Measurements from ENCODE around the gene KRTAP4-12.
"Not testable (repeated sequence)": the region's sequence is repeated elsewhere in the genome, so short reads cannot be mapped to it uniquely, and the experiment has no call there.

KRTAP4-12 gene

DNA sequence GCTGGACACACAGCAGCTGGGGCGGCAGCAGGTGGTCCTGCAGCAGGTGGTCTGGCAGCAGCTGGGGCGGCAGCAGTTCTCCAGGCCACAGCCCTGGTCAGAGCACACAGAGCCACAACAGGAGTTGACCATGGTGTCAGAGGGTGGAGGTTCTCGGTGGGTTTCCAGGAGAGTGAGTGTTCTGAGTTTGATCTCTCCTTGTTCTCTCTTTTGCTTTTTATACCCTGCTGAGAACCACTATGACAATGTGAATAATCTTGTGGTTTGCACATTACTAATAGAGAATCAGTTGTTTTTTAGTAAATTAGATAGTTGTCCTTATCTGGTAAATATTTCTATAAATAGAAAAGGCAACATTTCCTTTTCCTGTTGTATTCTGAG is at the start of gene KRTAP4-12:
Gene KRTAP4-12 (minus strand): TSS at position 192 of the 381 bp plus-strand sequence. CDS start 60 bp downstream, at position 132.
- not testable (repeated sequence) for DNase-seq (ENCODE audit: low read depth in 2 of 2)

DNA sequence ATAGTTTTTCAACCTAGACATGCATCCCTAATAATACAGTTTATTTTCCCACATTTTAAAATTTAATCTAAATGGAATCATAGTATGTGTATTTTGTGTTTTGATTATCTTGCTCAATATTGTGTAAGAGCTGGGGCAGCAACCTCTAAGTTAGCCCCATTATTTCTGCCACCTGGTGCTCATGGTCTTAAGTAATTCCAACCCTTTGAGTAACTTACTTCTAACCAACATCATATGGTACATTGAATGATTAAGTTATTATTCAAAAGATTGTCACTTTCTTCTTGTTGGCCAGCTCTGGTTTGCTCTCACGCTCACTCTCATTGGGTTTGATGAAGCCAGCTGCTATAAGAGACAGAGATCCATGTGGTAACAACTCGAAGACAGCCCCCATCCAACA is 47.9 kb upstream of the KRTAP4-12 start:
- no peak for DNase-seq (ENCODE audit: low read depth in 2 of 2)

DNA sequence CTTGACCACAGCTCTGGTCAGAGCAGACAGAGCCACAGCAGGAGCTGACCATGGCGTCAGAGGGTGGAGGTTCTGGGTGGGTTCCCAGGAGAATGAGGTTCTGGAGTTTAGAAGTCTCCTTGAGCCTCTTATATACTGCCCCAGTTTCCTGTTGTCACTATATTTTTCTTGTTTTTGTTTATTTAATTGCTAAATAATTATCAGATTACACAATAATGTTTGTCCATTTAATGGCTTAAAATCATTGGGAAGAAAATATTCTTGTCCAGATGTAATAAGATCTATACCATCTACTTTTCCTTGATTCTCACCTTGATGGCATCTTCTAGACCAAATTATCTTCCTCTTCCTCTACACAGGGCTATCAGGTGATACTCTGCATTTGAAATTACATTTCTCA is 44.1 kb upstream of the KRTAP4-12 start, which contains the start of gene KRTAP4-3:
Gene KRTAP4-3 (minus strand): TSS at position 101 of the 400 bp plus-strand sequence. CDS start 49 bp downstream, at position 52.
- no peak for DNase-seq (ENCODE audit: low read depth in 2 of 2)

DNA sequence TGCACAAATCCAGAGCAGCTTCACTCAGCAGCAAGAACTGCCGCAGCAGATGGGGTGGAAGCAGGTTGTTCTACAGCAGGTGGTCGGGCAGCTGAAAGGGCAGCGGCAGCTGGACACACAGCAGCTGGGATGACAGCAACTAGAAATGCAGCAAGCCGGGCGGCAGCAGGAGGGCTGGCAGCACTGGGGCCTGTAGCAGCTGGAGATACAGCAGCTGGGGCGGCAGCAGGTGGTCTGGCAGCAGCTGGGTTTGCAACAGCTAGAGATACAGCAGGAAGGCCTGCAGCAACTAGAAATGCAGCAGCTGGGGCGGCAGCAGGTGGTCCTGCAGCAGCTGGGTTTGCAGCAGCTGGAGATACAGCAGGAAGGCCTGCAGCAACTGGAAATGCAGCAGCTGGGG is 43.6 kb upstream of the KRTAP4-12 start:
- DNase-seq (ENCODE audit: low read depth in 2 of 2): no peak

DNA sequence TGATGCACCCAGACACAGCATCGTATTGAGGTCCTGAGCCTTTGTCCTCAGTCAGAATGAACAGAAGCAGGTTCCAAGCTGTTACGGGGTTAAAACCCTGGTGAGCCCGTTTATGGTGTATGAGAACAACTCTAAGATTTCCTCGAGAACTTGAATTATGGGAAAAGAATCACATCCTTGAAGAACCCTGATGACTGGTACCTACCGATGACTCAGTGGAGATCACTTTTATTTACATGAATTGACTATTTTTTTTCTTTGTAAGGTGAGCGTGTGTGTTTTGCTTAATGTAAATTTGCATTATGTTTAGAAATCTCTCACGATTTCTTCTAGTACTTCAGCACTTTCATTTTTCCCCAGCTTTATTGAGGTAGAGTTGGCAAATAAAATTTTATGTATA is 39.8 kb upstream of the KRTAP4-12 start:
- DNase-seq (ENCODE audit: low read depth in 2 of 2): no peak

DNA sequence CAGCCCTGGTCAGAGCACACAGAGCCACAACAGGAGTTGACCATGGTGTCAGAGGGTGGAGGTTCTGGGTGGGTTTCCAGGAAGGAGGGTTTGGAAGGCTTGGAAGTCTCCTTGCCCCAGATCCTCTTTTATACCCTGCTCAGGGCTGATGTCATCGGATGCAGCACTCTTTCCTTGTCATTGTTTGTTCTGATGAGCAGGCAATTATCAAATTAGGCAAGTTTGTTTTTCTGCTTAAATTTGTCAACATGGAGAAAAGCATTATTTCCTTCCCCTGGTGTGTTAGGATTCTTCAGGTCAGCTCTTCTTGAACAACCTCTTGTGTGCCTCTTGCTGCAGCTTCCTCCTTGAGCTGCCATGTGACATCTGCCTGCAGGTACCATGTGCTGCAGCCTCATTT is 36.7 kb upstream of the KRTAP4-12 start, which contains the start of gene KRTAP4-4:
Gene KRTAP4-4 (minus strand): TSS at position 101 of the 400 bp plus-strand sequence. CDS start 57 bp downstream, at position 44.
- no peak for DNase-seq (ENCODE audit: low read depth in 2 of 2)

DNA sequence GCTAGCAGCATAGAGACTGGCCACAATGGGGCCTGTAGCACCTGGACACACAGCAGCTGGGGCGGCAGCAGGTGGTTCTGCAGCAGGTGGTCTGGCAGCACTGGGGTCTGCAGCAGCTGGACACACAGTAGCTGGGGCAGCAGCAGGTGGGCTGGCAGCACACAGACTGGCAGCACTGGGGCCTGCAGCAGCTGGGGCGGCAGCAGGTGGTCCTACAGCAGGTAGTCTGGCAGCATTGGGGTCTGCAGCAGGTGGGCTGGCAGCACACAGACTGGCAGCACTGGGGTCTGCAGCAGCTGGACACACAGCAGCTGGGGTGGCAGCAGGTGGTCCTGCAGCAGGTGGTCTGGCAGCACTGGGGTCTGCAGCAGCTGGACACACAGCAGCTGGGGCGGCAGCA is 36.2 kb upstream of the KRTAP4-12 start:
- not testable (repeated sequence) for DNase-seq (ENCODE audit: low read depth in 2 of 2)

DNA sequence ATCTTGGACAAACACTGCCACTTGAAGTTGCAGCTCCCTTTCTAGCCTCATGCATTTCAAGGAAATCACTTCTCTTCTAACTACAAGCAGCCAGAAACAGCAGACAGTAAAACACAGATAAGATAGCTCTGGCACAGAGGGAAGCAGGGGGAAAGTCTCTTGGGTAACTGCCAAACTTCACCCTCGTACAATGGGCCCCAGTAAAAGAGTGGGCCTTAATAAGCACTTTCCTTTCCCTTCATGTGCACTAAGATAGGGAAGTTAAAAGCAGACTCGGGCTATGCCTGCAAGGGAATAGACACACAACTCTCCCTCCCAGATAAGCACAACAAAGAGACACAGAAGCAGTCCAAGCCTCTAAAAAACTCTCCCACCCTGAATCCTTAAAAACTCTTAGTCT is 29.9 kb upstream of the KRTAP4-12 start:
- no peak for DNase-seq (ENCODE audit: low read depth in 2 of 2)

DNA sequence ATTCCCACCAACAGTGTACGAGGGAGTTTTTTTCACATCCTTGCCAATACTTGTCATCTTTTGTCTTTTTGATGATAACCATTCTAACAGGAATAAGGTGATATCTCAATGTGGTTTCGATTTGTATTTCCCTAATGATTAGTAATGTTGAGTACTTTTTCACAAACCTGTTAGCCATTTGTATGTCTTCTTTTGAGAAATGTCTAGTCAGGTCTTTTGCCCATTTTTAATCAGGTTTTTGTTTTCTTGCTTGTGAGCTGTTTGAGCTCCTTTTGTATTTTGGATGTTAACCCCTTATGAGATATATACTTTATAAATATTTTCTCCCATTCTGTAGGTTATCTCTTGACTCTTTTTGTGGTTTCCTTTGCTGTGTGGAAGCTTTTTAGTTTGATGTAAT is 27.5 kb upstream of the KRTAP4-12 start:
- DNase-seq (ENCODE audit: low read depth in 2 of 2): no peak

DNA sequence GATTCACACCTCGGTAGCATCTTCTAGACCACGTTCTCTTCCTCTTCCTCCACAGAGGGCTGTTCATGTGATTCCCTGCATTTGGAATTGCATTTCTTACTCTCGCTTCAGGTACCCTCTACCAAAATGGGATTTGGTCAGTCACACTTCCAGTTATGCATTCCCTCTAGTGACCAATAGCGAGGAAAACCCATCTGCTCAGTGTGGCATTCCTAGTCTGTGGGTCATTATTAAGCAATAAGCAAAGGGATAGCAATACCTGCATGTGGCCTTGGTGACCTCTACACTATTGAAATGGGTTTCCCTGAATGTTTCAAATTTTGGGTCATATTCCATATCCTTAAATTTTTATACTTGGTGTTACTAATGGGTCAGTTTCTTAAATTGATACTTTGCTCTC is 26.0 kb upstream of the KRTAP4-12 start:
- DNase-seq (ENCODE audit: low read depth in 2 of 2): no peak

DNA sequence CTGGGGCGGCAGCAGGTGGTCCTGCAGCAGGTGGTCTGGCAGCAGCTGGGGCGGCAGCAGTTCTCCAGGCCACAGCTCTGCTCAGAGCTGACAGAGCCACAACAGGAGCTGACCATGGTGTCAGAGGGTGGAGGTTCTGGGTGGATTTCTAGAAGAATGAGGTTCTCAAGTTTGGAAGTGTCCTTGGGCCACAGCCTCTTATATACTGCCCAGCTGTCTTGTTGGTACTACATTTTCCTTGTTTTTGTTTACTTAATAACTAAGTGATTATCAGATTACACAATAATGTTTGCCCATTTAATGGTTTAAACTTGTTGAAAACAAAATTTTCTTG is 25.6 kb upstream of the KRTAP4-12 start, which contains the start of gene KRTAP4-5:
Gene KRTAP4-5 (minus strand): TSS at position 174 of the 334 bp plus-strand sequence. CDS start 58 bp downstream, at position 116.
- DNase-seq (ENCODE audit: low read depth in 2 of 2): no peak

DNA sequence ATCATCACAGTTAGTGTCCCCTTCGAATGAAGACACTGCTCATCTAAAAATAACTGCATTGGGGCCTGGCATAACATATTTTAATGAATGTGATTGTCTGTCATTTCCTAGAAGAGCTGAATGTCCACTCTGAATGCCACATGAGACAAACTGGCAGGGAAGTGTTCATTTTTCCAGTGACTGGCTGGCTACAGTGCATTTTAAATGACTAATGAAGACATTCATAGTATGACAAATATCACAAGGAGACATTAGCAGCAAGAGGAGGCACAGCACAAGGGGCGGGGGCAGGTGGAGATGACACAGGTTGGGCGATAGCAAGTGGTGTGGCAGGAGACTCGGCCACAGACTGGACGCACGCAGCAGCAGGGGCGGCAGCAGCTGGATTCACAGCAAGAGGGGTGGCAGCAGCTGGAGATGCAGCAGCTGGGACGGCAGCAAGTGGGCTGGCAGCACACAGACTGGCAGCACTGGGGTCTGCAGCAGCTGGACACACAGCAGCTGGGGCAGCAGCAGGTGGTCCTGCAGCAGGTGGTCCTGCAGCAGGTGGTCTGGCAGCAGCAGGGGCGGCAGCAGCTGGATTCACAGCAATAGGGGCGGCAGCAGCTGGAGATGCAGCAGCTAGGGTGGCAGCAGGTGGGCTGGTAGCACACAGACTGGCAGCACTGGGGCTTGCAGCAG is 25.1 kb upstream of the KRTAP4-12 start:
- DNase-seq (ENCODE audit: low read depth in 2 of 2): not testable (repeated sequence)

DNA sequence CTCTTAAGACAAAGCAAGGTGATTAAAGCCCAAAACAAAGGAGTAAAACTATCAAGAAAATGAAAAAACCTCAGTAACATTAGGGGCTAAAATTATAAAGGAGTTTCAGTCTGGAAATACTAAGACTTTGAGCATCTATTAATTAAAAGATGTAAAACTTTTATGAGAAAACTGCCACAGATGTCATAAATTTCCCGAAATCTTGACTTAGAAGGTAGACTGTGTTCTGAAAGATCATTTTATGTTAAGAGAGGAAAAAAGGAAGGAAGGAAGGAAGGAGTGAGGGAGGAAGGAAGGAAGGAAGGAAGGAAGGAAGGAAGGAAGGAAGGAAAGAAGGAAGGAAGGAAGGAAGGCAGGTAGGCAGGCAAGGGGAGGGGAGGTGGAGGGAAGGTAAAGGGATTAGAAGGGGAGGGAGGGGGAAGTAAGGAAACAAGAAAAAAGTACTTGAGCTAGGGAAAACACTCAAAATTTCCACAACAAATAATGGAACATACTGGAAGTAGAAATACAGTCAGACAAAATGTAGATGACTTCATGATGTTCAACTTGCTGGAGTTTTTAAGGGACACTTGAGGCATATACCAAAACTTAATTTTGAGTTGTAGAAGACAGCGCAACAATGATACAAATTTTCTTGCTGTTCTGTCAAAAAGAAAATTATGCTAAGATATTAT is 23.7 kb upstream of the KRTAP4-12 start:
- DNase-seq (ENCODE audit: low read depth in 2 of 2): no peak

DNA sequence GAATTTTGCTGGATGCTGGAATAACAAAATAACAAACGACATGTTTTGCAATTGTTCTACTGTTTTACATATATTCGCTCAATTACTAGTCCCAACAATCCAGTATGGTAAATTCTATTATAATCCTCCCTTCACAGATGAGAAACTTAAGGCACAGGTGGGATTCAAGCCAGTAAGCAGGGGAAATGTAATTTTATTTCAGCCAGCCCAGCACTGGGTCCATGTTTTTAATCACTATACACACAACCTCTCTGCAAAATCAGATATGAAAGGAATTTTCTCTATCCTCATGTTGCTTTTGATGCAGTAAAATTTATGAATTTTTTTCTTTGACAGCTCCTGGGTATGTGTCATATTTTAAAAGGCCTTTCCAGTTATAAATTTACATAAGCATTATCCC is 21.3 kb upstream of the KRTAP4-12 start:
- DNase-seq (ENCODE audit: low read depth in 2 of 2): no peak

DNA sequence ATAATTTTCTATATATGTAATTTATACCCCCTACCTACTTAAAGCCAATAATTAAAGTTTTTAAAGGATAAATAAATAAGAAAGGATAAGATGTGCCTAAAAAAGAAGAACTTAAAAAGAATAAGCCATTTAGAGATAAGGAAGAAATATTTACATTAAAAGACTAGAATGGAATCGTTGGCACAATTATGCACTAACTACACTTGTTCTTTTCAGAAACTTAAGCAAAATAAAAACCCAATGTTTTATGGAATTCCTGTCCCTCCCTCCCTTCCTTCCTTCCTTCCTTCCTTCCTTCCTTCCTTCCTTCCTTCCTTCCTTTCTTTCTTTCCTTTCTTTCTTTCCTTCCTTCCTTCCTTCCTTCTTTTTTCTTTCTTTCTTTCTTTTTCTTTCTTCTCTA is 20.9 kb upstream of the KRTAP4-12 start:
- DNase-seq (ENCODE audit: low read depth in 2 of 2): no peak

DNA sequence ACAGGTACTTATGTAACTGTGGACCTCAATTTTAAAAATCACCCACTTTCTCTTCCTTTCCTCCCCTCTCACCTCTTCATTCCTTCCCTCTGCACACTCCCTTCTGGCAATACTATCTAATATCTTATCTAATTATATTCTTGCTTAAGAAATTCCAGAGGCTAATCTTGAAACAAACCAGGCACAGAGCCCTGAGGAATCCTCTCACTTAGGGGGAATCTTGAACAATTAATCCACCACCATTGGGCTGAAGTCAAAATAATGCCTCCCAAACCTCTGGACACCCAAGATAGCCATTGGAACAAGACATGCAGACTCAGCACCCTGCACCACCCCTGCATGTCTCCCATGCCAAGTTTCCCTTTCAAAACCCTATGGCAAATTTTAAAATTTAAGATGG is 17.4 kb upstream of the KRTAP4-12 start:
- no peak for DNase-seq (ENCODE audit: low read depth in 2 of 2)

DNA sequence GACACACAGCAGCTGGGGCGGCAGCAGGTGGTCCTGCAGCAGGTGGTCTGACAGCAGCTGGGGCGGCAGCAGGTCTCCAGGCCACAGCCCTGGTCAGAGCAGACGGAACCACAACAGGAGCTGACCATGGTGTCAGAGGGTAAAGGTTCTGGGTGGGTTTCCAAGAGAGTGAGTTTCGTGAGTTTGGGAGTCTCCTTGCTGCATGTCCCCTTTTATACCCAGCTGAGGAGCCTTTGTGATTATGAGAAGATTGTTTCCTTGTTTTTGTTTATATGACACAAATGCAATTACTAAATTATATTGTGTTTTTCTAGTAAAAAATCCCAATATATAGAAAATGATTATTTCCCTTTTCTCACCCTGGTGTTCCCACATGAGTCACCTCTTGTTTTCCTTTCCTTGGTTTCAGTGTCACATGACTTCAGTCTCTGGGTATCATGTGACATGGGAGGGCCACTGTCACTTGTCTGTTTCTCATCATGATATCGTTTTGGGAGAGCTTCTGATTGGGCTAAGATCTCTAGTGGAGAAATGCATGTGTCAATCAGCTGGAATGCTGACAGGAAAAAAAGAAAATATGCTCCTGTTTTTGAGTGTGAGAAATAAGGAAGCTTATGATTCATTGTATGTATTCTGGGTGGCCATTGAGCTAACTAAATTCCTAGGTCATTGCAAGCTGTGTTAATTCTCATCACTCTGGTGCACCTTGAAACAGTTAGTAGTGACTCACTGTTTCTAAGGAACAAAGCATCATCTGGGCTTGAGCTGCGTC is 16.6 kb upstream of the KRTAP4-12 start, which contains the start of gene KRTAP4-6:
Gene KRTAP4-6 (minus strand): TSS at position 185 of the 772 bp plus-strand sequence. CDS start 57 bp downstream, at position 128.
- no peak for DNase-seq (ENCODE audit: low read depth in 2 of 2)

DNA sequence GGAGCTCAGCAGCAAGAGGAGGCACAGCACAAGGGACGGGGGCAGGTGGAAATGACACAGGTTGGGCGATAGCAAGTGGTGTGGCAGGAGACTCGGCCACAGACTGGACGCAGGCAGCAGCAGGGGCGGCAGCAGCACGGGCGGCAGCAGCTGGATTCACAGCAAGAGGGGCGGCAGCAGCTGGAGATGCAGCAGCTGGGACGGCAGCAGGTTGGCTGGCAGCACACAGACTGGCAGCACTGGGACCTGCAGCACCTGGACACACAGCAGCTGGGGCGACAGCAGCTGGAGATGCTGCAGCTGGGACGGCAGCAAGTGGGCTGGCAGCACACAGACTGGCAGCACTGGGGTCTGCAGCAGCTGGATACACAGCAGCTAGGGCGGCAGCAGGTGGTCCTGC is 15.9 kb upstream of the KRTAP4-12 start:
- DNase-seq (ENCODE audit: low read depth in 2 of 2): not testable (repeated sequence)

DNA sequence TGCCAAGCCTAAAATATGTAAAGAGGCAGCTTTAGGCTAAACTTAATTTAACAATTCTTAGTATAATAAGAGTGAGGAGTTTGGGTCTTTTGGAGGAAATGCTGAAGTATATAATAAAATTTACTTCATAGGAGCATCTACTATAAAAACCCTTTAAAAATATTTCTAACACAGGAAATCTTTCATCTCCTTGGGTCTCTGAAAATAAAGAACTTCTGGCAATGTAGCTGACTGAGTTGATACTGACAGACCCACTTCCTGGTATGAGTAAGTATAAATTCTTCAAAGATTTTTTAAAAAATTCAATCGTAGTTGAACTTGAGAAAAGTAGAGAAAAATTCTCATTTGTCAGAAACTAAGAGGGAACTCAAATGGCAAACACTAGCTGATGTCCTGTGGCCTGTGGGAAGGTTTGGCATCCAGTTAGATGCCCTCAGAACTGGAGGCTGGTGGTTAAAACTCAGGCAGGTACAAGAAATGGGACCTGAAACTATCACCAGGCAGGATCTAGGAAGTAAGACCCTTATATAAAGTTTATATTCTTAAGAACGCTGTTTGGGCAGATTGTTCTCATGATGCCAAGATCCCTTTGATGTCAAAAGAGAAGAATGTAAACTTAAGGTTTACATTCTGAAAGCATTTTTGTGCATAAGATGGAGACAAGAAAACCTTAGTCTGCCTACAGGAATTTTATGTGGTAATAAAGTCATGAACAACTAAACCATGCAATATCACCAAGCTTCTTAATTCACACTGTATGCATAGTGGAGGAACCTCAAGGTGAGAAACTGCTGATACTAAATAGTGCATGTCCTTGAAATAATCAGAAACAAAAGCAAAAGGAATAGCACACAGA is 10.1 kb upstream of the KRTAP4-12 start:
- DNase-seq (ENCODE audit: low read depth in 2 of 2): no peak

DNA sequence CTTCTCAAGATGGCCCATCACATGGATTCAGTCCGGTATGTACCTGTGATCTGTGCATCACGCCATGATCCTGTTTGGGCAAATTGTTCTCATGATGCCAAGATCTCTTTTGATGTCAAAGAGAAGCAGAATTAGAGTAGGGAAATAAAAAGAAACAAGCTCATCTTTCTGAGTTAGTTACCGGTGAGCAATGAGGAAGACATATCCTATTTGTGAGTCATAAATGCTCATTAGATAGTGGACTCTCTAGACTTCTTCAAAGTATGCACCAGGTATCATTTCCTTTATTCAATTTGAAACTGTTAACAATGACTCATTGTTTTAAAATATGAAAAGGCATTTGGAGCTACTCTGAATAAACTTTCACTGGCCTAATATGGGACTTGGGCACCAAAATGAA is 8.0 kb upstream of the KRTAP4-12 start:
- no peak for DNase-seq (ENCODE audit: low read depth in 2 of 2)

DNA sequence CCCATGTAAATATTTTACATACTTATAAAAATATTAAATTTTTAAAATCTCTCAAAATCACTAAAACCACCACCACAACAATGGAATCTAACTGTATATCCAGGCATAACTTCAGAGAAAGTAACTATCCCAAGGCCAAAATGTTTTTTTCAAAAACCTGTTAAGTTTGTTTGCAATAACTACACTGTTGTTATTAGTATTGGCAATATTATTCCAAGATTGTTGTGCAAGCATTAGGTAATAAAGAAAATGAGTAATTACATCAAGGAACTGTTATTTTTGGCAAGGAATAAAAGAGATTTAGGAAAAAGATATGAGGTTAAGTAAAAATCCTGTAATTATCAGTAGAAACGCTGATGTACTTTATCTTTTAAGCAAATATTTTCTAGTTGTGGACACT is 3.4 kb upstream of the KRTAP4-12 start:
- DNase-seq (ENCODE audit: low read depth in 2 of 2): no peak

Data from stimulated activated CD4-positive, alpha-beta T cell treated with anti-CD3 and anti-CD28 coated beads, Interleukin-4, amount 100 ng/mL, for 48 hours (primary cell).